Choroid plexus epithelial cell (primary cell): ENCODE measurements around the gene C1orf198.

Source experiments
- DNase-seq: peaks from one replicate; pipeline ENCODE4 v3.0.0-alpha.2; 2010; ENCODE audit warnings: low read depth
- H3K4me3 ChIP-seq: 2 replicates; pipeline ENCODE4 v1.5.1; 2011; ENCODE audit warnings: low read depth, mild to moderate bottlenecking, control low read depth, low read length, moderate library complexity
- TF ChIP-seq, protein P1 (sequence below): conservative IDR thresholded peaks from 2 replicates; pipeline ENCODE4 v1.5.1; 2011; ENCODE audit warnings: low read depth, mild to moderate bottlenecking, control low read depth, inconsistent platforms, low read length, moderate library complexity

Gene C1orf198

GRCh38 chr1:230823931-230824381 lies 44.4 kb downstream of the C1orf198 start:
- TF ChIP-seq, protein P1, sequence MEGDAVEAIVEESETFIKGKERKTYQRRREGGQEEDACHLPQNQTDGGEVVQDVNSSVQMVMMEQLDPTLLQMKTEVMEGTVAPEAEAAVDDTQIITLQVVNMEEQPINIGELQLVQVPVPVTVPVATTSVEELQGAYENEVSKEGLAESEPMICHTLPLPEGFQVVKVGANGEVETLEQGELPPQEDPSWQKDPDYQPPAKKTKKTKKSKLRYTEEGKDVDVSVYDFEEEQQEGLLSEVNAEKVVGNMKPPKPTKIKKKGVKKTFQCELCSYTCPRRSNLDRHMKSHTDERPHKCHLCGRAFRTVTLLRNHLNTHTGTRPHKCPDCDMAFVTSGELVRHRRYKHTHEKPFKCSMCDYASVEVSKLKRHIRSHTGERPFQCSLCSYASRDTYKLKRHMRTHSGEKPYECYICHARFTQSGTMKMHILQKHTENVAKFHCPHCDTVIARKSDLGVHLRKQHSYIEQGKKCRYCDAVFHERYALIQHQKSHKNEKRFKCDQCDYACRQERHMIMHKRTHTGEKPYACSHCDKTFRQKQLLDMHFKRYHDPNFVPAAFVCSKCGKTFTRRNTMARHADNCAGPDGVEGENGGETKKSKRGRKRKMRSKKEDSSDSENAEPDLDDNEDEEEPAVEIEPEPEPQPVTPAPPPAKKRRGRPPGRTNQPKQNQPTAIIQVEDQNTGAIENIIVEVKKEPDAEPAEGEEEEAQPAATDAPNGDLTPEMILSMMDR, result no peak
- no peak overlapping the region for H3K4me3 ChIP-seq
- no peak for DNase-seq

- TF ChIP-seq, protein P1, result no peak
- no peak overlapping the region for H3K4me3 ChIP-seq
- DNase-seq, result no peak
Observed at GRCh38 chr1:230823426-230823825, 44.9 kb downstream of the C1orf198 start.

DNA sequence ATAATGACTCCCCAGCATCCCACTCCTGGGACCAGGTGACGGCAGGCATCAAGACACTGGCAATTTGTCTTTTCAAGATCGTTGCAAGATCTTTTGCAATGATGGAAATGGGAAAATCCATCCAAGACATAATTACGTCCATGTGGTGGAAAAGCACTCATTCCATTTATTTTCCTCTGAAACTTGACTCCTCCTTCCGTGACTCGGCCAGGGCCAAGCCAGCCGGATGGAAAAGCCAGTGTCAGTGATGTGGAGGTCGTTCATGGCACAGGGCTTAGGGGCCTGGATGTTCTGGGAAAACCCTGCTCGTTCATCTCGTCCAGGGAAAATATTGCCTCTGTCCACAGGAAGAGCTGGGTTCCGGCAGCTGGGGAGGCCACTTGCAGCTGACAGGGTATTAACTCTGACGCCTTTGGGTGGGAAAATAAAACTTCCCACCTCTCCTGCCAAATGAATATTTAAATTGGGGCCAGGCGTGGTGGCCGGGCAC lies 46.2 kb downstream of the C1orf198 start:
- no peak for DNase-seq
- TF ChIP-seq, protein P1, result no peak
- no peak overlapping the region for H3K4me3 ChIP-seq

DNA sequence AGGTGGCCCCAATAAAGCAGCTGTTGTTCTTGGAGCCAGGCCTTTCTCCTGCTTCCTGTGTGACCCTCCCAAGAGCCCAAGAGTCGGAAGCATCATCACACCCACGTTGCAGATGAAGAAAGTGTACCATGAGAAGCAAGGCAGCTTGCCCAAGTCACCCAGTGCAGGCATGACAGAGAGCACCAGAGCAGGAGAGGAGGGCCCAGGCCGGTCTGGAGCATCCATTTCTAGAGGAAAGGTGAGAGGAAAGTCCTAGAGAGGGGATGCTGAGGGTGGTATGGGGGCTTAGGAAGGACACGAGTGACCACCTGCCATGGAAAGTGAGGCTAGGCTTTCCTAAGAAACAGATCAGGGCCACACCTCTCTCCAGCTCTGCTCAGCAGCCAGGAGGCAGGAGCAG lies 47.0 kb downstream of the C1orf198 start:
- no peak overlapping the region for H3K4me3 ChIP-seq
- DNase-seq, result no peak
- TF ChIP-seq, protein P1, result no peak

DNA sequence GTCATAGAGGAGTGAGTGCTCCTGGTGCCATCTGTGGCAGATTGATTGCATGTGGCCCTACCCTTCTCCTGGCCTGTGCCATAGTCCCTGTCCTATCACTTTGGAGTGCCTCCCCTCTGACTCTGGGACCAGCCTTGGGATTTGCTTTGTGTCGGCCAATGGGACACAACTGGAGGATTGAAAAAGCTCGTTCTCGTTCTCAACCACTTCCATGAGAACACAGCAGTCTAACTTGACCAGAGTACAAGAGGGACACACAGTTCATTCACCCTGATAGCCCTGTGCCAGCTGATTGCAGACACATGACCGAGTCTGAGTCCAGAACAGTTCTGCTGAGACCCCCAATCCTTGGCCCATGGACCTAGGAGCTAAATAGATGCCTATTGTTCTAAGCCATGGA lies 47.8 kb downstream of the C1orf198 start:
- DNase-seq, result no peak
- TF ChIP-seq, protein P1, result no peak

GRCh38 chr1:230819976-230820375 lies 48.3 kb downstream of the C1orf198 start:
- no peak overlapping the region for H3K4me3 ChIP-seq
- TF ChIP-seq, protein P1, result no peak

More for the DNA sequence above, 47.8 kb downstream of the C1orf198 start:
- no peak overlapping the region for H3K4me3 ChIP-seq

GRCh38 chr1:230818901-230819300 lies 49.4 kb downstream of the C1orf198 start:
- TF ChIP-seq, protein P1, result no peak
- DNase-seq, result no peak
- no peak overlapping the region for H3K4me3 ChIP-seq

More at GRCh38 chr1:230819976-230820375, 48.3 kb downstream of the C1orf198 start:
- DNase-seq, result no peak
